Left forelimb (tissue), 1 donor: Measurements from ENCODE around the gene SSU72.
"Not testable (repeated sequence)": the region's sequence is repeated elsewhere in the genome, so short reads cannot be mapped to it uniquely, and the experiment has no call there.

ENCODE experiments used
- DNase-seq: peaks from one replicate; pipeline ENCODE4 v3.0.0-alpha.2; 2018; ENCODE audit warnings: low spot score

SSU72 gene

GRCh38 chr1:1595341-1595740 is 20.7 kb upstream of the SSU72 start:
- DNase-seq, result not testable (repeated sequence)

DNA sequence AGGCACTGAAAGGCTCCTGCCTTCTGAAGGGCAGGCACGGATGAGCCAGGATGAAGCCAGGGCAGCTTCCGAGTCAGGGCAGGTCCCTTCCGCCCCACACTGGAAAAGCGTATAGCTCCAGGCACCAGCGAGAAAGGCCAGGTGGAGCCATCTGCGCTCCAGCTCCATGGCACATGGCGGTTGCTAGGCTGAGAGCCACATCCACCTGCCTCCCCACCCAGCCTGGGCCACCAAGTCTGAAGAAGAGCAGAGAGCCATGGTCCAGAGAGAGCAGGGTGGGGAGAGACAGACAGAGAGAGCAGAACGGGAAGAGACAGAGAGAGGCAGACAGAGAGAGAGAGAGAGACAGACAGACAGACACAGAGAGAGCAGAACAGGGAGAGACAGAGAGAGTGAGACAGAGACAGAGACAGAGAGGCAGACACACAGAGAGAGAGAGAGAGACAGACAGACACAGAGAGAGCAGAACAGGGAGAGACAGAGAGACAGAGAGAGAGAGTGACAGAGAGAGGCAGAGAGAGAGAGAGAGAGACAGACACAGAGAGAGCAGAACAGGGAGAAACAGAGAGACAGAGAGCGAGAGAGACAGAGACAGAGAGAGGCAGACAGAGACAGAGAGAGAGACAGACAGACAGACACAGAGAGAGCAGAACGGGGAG is 20.1 kb upstream of the SSU72 start:
- no peak for DNase-seq

DNA sequence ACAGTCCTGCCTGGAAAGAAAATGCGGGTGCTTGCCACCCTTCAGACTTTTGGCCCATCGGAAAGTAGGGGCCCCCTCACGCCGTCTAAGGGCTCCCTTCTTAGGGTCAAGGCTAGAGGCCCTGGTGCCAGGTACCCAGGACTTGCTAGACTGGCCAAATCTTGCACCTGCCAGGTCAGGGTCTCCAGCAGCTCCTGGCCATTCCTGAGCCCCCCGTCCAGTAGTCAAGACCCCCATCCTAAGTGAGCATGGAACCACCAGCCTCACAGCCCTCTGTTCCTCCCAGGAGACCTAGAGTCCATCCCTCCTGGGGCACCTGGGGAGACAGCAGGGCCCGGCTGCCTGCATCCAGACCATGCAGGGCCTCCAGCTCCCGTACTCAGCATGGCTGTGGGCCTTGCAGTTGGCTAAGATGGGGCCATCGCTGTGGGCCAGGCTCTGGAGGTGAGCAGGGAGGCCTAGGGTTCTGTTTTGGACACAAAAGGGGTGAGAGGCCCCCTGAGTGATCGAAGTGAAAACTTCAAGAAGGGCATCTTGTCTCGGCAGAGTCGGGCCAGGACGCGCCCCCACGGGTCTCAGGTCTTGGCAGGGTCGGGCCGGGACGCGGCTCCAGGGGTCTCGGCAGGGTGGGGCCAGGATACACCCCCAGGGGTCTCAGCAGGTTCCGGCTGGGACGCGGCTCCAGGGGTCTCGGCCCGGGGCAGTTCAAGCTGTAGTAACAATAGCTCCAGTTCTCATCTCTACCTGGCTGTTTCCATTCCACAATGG is 19.4 kb upstream of the SSU72 start:
- no peak for DNase-seq

GRCh38 chr1:1591452-1591851 is 16.8 kb upstream of the SSU72 start:
- DNase-seq, result no peak

- no peak for DNase-seq
Observed at GRCh38 chr1:1583347-1584010, 8.8 kb upstream of the SSU72 start.

DNA sequence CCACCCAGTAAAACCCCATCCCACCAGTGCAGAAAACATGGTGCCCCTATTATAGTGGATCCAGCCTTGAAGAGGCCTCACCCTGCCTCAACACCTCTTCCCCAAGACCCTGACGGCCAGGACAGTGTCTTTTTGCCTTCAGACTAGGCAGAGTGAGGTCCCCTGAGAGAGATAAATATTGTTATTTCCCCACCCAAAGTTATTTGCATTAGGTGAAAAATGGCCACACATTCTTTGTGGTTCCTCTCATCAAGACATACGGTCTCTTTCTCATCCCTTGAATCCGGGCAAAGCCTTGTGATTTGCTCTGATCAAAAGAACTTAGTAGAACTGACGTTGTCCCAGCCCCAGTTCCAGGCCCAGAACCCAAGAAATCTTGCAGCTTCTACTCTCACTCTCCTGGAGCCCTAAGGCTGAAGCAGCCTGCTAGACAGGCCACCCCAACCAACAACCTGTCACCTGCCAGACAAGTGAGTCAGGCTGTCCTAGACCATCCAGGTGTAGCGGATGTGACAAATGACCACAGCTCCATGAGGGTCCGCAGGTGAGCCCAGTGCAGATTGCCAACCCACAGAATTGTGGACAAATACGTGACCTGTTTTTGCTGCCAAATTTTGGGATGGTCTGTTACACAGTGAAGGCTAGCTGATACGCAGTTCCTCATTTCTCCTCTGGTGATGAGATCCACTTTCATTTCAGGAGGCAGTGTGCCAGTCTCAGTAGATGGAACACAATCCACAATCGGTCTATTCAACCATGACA is 8.1 kb upstream of the SSU72 start:
- DNase-seq, result no peak

DNA sequence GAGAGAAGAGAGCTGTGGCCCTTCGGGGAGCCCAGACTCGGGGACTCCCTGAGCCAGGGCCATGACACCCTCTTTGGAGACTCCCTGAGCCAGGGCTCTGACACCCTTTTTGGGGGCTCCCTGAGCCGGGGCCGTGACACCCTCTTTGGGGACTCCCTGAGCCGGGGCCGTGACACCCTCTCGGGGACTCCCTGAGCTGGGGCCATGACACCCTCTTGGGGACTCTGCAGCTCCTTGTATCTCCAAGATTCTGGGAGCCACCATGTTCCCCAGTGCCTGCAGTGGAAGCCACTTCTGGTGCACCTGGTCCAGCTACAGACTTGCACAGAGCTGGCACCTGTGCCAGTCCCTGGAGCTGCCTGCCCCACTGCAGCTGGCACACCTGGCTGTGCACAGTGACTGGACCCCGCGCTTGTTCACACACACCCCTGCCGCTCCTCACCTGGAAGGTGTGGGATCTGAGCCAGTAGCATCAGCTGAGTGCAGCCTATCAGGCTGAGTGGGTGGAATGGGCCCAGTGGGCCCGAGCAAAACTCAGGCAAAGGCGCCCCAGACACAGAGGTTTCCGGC is 3.8 kb upstream of the SSU72 start:
- DNase-seq, result no peak

DNA sequence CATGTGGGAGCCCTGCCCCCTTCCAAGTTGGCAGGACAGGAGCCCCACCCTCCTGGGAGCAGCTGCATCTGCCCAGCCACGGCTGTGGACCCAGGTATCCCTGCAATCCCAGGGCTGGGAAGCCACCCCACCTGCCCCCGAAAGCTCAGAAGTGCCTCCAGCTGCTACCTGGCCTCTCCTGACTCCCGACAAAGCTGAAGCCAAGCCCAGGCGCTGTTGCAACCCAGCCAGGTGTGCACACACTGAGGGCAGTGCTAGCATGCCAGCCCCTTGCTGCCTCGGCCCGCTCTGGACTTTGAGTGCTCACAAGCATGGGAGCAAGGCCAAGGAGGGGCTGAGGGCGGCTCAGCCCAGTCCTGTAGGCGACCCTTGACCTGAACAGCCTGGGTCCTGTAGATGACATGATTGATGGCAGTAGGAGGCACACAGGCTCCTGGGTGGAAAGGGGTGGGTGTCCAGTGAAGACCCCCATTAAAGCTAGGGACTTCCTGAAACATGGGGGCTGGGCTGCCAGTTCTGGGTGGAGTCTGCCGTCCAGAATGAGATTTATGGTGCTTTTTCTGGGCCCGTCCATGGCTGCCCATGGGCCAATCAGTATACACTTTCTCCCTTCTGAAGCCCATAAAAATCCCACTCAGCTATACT is 2.8 kb upstream of the SSU72 start:
- no peak for DNase-seq

GRCh38 chr1:1573843-1574720 is 581 bp downstream of the SSU72 start:
- peak; percentile 90 for DNase-seq

DNA sequence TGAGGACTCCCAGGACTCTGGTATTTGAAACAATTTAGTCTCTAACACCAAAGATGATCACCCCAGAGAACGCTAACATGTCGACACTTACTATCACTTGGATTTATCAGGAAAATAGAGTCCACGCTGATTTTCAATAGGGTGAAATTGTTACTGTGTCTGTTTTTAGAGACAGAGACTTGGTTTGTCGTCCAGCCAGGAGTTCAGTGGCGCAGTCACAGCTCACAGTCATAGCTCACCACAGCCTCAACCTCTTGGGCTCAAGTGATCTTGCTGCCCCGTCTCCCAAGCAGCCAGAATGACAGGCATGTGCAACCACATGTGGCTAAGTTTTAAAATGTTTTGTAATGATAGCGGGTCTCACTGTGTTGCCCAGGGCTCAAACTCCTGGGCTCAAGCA is 5.3 kb downstream of the SSU72 start:
- no peak for DNase-seq

DNA sequence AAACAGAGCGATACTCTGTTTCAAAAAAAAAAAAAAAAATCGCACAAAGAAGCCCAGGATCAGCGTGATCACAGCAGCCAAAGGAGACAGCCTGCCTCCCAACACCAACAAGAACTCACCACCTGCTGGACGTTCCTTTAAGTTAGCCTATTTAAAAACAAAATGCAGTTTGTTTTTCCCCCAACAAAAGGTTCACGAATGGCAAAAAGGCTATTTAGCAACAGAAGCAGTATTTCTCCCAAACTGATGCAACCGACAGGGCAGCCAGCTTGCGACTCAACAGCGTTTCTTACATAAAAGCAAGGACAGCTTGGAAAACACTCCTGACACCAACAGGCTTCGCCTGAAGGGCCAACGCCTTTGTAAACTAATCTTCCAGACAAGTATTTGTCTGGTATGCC is 6.8 kb downstream of the SSU72 start:
- no peak for DNase-seq

- DNase-seq, result no peak
Observed at GRCh38 chr1:1567152-1567875, 7.3 kb downstream of the SSU72 start.

GRCh38 chr1:1565340-1565739 is 9.3 kb downstream of the SSU72 start:
- DNase-seq, result no peak

GRCh38 chr1:1564268-1564667 is 10.4 kb downstream of the SSU72 start:
- DNase-seq, result no peak

DNA sequence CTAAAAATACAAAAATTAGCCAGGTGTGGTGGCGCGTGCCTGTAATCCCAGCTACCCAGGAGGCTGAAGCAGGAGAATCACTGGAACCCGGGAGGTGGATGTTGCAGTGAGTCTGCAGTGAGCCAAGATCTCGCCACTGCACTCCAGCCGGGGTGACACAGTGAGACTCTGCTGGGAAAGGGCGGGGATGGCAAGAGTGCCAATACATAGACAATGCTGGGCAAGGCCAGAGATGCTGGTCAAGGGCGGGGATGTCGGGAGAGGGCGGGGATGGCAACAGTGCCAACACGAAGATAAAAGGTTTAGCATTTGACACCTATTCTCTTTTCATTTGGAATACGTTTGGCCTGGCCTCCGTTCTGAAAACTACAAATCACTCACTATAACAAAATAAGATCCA is 11.0 kb downstream of the SSU72 start:
- DNase-seq, result no peak

- DNase-seq, result no peak
Observed at GRCh38 chr1:1562556-1563195, 12.0 kb downstream of the SSU72 start.

DNA sequence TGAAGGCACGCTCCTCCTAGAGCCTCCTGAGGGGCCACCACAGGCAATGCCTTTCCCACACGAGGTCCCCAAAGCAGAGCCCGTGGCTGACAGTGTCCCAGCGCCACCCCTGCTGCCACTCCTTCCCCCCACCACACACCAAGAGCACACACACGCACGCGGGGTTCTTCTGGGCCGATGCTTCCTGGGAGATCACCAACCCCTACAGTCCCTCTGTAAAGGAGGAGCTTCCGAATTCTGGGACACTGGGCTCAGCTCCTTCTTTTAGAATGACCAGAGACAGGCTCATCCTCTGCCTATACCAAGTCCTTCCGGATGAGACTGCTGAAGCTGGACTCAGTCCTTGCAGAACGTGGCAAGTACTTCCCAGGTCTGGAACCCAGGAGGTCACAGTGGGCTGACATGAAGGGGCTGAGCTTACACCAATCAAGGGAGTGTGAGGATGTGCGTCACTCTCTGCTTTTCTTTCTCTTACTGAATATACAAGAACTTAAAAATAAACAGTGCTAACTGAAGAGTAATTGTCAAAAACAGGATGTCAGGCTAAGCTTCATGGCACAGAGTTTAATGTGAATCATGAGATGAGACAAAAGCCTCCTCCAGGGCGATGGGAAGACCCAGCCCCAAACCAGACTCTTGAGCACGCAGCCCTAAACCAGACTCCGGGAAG is 12.7 kb downstream of the SSU72 start:
- DNase-seq, result no peak

- DNase-seq, result no peak
Observed at GRCh38 chr1:1560178-1560577, 14.5 kb downstream of the SSU72 start.

- no peak for DNase-seq
Observed at GRCh38 chr1:1559066-1559465, 15.6 kb downstream of the SSU72 start.
